NT2/D1 (cell line): ENCODE measurements around the gene LONP2.

Experiments
- DNase-seq: peaks from one replicate; pipeline ENCODE4 v3.0.0-alpha.2; 2011; ENCODE audit warnings: low read depth, low spot score
- H3K27me3 ChIP-seq: 2 replicates; pipeline ENCODE4 v1.6.0; 2011; ENCODE audit warnings: mild to moderate bottlenecking; ENCODE audit not compliant: insufficient read length, insufficient read depth
- H3K36me3 ChIP-seq: 2 replicates; pipeline ENCODE4 v1.6.1; 2011; ENCODE audit warnings: mild to moderate bottlenecking, low read length, mixed read lengths; ENCODE audit not compliant: insufficient read depth, insufficient read length
- H3K4me1 ChIP-seq: 2 replicates; pipeline ENCODE4 v1.5.1; 2011; ENCODE audit not compliant: insufficient read depth, insufficient read length
- H3K4me3 ChIP-seq: 2 replicates; pipeline ENCODE4 v1.5.1; 2011; ENCODE audit warnings: low read depth; ENCODE audit not compliant: insufficient read length
- H3K9ac ChIP-seq: 2 replicates; pipeline ENCODE4 v1.6.0; 2011; ENCODE audit warnings: low read depth; ENCODE audit not compliant: insufficient read length
- H3K9me3 ChIP-seq: 2 replicates; pipeline ENCODE4 v1.5.1; 2011; ENCODE audit warnings: mild to moderate bottlenecking, low read length; ENCODE audit not compliant: insufficient read depth
- SUZ12 ChIP-seq: IDR thresholded peaks from 2 replicates; pipeline ENCODE4 v1.6.1; 2011; ENCODE audit not compliant: insufficient read length, insufficient read depth; ENCODE audit errors: extremely low read depth
- YY1 ChIP-seq: IDR thresholded peaks from 2 replicates; pipeline ENCODE4 v1.6.1; 2011; ENCODE audit not compliant: insufficient read length, insufficient read depth
- ZNF274 ChIP-seq: IDR thresholded peaks from 2 replicates; pipeline ENCODE4 v1.6.1; 2011; ENCODE audit warnings: mild to moderate bottlenecking, low read depth, low read length

Gene LONP2

DNA sequence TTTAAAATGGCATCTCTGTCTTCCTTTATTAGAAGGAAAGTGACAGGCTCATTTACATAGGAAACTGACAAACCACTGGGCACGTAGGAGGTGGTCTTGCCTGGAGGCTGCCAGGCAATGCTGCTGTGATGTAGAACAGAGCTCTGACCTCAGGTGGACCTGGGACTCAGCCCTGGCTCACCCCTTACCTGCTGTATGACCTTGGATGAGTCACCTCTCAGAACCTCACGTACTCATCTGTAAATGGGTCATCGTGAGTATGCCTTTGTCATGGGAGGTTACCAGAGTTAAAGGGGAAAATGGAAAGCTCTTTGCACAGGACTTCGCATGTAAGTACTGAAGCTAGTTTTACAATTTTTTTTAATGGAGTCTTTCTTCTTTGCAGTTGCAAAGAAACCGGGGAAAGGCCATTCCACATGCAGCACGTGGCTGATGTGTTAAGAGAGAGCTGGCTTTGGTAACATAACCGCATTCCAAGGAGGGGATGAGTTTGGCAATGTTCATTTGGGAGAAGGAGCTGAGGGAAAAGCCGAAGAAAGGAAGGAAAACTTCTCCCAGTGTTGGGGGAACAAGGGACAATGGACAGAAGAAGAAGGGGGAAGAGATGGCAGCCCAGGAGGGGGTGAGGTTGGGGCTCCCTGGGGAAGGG lies 37.4 kb upstream of the LONP2 start:
- H3K36me3 ChIP-seq: no peaks in the 10 kb centered on the region
- H3K9me3 ChIP-seq: no peaks in the 10 kb centered on the region
- no peaks in the 10 kb centered on the region for H3K27me3 ChIP-seq
- DNase-seq: peak; percentile 6
- H3K4me1 ChIP-seq: peaks cover 6% of the 10 kb centered on the region
- no peak overlapping the region for H3K9ac ChIP-seq
- TF ChIP-seq ZNF274 (no peak), SUZ12 (no peak), YY1 (no peak)
- no peak overlapping the region for H3K4me3 ChIP-seq

DNA sequence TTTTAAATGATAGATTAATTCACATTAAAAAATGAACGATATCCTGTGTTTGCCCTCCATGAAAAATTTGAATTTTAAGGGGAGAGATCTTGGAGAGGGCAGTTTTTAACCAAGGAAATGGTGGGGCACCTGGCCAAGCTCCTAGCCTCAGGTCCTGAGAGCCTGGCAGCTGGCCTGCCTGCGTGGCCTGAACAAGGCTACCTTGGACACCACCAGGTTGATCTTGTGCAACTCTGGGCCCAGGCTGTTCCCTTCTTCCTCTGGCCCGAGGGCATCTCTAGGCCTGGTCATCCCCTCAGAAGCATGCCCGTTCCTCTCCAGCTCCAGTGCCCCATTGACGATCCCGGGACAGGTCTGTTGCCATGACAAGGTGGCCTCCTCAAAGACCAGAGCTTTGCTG lies 33.4 kb upstream of the LONP2 start:
- H3K27me3 ChIP-seq: no peaks in the 10 kb centered on the region
- no peak overlapping the region for H3K9ac ChIP-seq
- no peaks in the 10 kb centered on the region for H3K9me3 ChIP-seq
- no peak overlapping the region for H3K4me3 ChIP-seq
- H3K4me1 ChIP-seq: peaks cover 2% of the 10 kb centered on the region
- DNase-seq: no peak
- H3K36me3 ChIP-seq: no peaks in the 10 kb centered on the region
- TF ChIP-seq YY1 (no peak), SUZ12 (no peak), ZNF274 (no peak)

DNA sequence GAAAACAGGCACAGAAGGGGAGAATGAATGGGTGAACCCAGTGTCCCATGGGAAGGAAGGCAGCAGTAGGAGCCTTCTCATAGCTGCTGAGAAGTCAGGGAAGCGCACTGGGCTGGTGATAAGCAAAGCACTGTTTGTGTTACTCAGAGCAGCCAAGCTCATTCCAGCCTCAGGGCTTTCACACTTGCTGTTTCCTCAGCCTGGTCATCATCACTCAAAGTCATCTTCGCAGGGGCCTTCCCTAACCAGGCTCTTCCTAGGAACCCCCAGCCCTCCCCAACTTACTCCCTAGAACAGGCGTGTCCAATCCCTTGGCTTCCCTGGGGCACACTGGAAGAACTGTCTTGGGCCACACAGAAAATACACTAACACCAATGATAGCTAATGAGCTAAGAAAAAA lies 32.1 kb upstream of the LONP2 start:
- no peaks in the 10 kb centered on the region for H3K9me3 ChIP-seq
- H3K4me3 ChIP-seq: no peak overlapping the region
- H3K9ac ChIP-seq: no peak overlapping the region
- H3K27me3 ChIP-seq: no peaks in the 10 kb centered on the region
- peaks cover 2% of the 10 kb centered on the region for H3K4me1 ChIP-seq
- TF ChIP-seq SUZ12: no peak
- TF ChIP-seq YY1: no peak
- no peak for TF ChIP-seq ZNF274
- no peak for DNase-seq
- H3K36me3 ChIP-seq: no peaks in the 10 kb centered on the region

DNA sequence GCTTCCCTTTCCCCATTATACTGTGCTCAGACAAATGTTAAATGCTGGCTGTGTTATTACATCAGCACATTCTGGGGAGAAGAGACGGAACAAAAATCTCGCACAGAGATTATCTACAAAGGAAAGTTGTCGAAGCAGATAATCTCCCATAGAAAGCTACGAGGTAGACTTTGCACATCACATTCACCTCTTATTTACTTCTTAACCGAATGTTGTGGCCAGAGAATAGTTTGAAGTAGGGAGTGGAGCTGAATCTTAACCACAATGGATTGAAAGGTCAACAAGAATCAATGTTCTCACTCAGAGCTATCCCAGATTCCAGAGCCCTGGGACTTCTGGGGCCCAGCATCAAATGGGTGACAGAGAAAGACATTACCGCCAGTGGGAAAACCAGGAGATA lies 28.4 kb upstream of the LONP2 start:
- Histone ChIP-seq H3K9me3 (no peaks in the 10 kb centered on the region), H3K9ac (no peak overlapping the region), H3K4me1 (peaks cover 1% of the 10 kb centered on the region), H3K27me3 (no peaks in the 10 kb centered on the region), H3K36me3 (no peaks in the 10 kb centered on the region), H3K4me3 (no peak overlapping the region)
- no peak for TF ChIP-seq ZNF274
- TF ChIP-seq YY1: no peak
- no peak for DNase-seq

DNA sequence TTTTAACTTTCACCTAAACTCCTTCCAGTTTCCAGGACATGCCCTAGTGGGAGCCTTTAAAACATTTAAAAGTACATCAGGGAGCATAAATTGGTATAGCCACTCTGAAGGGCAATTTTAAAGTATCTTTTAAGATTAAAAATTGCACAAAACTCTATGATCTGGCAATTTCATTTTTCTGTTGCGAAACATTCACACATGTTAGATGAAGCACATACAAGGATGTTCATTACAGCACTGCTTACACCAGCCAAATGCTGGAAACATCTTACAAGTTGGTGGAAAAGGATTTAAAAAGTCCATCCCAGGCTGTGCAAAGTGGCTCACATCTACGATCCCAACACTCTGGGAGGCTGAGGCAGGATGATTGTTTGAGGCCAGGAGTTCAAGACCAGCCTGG lies 26.4 kb upstream of the LONP2 start:
- H3K36me3 ChIP-seq: no peaks in the 10 kb centered on the region

DNA sequence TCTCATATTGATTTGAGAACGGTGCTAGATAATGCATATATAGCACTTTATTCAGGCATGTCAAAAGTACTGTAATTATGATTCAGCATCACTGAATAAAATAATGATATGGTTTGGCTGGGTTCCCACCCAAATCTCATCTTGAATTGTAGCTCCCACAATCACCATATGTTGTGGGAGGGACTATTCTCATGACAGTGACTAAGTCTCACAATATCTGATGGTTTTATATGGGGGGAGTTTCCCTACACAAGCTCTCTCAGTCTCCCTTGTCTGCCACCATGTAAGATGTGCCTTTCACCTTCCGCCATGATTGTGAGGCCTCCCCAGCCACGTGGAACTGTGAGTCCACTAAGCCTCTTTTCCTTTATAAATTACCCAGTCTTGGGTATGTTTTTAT lies 25.6 kb upstream of the LONP2 start:
- H3K4me3 ChIP-seq: no peak overlapping the region
- no peak for TF ChIP-seq SUZ12
- H3K9me3 ChIP-seq: no peaks in the 10 kb centered on the region
- no peaks in the 10 kb centered on the region for H3K27me3 ChIP-seq
- no peaks in the 10 kb centered on the region for H3K4me1 ChIP-seq
- no peak for DNase-seq
- no peaks in the 10 kb centered on the region for H3K36me3 ChIP-seq
- H3K9ac ChIP-seq: no peak overlapping the region

More for the DNA sequence above, 26.4 kb upstream of the LONP2 start:
- H3K4me3 ChIP-seq: no peak overlapping the region
- no peak for DNase-seq
- no peak for TF ChIP-seq ZNF274
- no peak for TF ChIP-seq YY1
- no peak for TF ChIP-seq SUZ12
- no peaks in the 10 kb centered on the region for H3K27me3 ChIP-seq
- H3K4me1 ChIP-seq: no peaks in the 10 kb centered on the region
- no peak overlapping the region for H3K9ac ChIP-seq
- no peaks in the 10 kb centered on the region for H3K9me3 ChIP-seq

DNA sequence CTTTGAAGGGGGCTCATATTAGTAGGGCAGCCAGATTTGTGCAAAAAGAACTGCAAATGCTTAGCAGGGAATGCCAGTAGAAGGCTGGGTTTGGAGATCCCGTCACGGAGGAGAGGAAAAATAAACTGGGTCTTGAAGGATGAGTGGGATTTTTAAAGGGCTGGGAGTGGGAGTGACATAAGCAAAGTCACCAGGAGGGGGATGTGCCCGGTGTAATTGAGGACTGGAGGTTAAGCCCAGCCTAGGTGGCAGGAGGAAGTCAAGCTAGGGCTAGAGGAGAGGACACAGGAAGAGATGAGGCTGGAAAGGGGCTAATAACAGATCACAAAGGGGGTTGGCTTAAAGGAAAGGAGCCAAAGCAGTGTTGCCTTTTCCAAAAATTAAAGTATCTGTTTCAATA lies 23.2 kb upstream of the LONP2 start:
- Histone ChIP-seq H3K9me3 (no peaks in the 10 kb centered on the region), H3K4me3 (no peak overlapping the region), H3K27me3 (no peaks in the 10 kb centered on the region), H3K4me1 (no peaks in the 10 kb centered on the region), H3K9ac (no peak overlapping the region), H3K36me3 (no peaks in the 10 kb centered on the region)
- no peak for DNase-seq
- TF ChIP-seq ZNF274 (no peak), YY1 (no peak), SUZ12 (no peak)

DNA sequence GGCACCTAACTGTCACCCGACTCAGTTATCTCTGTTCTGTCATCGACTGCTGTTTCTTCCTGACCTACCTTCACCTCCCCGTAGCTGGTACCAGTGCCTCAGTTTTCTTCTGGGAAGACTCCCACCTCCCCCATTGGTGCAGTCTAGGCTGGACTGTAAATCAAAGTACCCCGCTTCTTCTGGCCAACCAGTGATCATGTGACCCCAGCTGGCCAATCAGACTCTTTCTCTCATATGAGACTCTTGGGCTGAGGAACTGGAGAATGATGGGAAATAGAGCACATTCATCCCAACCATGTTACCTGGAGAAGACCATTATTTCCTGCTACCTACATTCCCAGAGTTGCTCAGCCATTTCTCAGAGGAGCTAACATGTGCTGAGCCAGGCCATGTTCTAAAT lies 20.6 kb upstream of the LONP2 start:
- Histone ChIP-seq H3K9me3 (no peaks in the 10 kb centered on the region), H3K27me3 (no peaks in the 10 kb centered on the region), H3K9ac (no peak overlapping the region), H3K36me3 (no peaks in the 10 kb centered on the region), H3K4me1 (no peaks in the 10 kb centered on the region), H3K4me3 (no peak overlapping the region)
- TF ChIP-seq YY1: no peak
- no peak for DNase-seq
